ENCODE measurements around the gene ELMO1.

DNA sequence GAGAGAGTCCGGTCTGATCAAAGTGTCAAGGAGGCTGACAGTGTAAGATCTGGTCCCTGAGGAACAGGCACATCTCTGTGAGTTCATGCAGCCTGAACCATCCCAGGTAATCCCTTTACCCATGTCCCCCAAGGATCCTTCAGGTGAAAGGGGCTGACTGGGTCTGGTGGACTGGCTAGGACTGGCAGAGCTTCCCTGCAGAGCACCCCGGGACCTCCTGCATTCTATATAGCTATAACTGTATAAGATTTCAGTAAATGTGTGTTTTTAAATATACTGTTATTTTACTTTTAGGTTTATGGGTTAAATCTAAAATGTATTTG is 246.8 kb downstream of the ELMO1 start:
- TF ChIP-seq EP300 (IDR thresholded peaks at IDR 0.05; ENCODE audit: low read depth) (no peak), CTCF (IDR thresholded peaks at IDR 0.05) (no peak)

Measured in transverse colon (tissue), 3 donors.